Activated T-cell treated with anti-CD3 and anti-CD28 coated beads, Interleukin-2, amount 50 U/mL, for 4 hours (primary cell): ENCODE results near the gene EDA2R. TPM values are rescaled to one million over a fixed set of nuclear protein-coding genes. Genes with fewer than 3 reads are reported as not detected.

Experiments used
- ATAC-seq, 2 donors: fragments of 200-7000 bp; cut with Tn5 transposase; one replicate each; pipeline ENCODE4 v1.10.0; 2021
- DNase-seq: peaks from one replicate; pipeline ENCODE4 v3.0.0-alpha.2; 2020
- H3K27me3 Mint-ChIP-seq: one replicate; pipeline ENCODE4 v1.8.0; 2021; ENCODE audit warnings: low read depth, mixed read lengths
- H3K36me3 Mint-ChIP-seq: one replicate; pipeline ENCODE4 v1.8.0; 2022; ENCODE audit warnings: mixed read lengths; ENCODE audit not compliant: insufficient read depth
- H3K4me1 Mint-ChIP-seq: one replicate; pipeline ENCODE4 v1.8.0; 2021; ENCODE audit warnings: low read depth, mixed read lengths
- H3K4me3 Mint-ChIP-seq: one replicate; pipeline ENCODE4 v1.8.0; 2021; ENCODE audit warnings: mild to moderate bottlenecking, moderate library complexity, mixed read lengths
- H3K9me3 Mint-ChIP-seq: one replicate; pipeline ENCODE4 v1.8.0; 2021; ENCODE audit warnings: mixed read lengths
- total RNA-seq, 3 donors: library from RNA; stranded (reverse); gene quantifications; one replicate each; pipeline ENCODE4 v1.2.1, GENCODE V29; 2021

The EDA2R gene
- total RNA-seq, 3 donors from 2014 or later: 0.18 to 0.34 (median 0.19) TPM

- H3K4me1 Mint-ChIP-seq: no peaks in the 10 kb centered on the region
- no peaks in the 10 kb centered on the region for H3K36me3 Mint-ChIP-seq
- ATAC-seq (no peak), DNase-seq (no peak)
- no peaks in the 10 kb centered on the region for H3K9me3 Mint-ChIP-seq
- no peaks in the 10 kb centered on the region for H3K27me3 Mint-ChIP-seq
- no peak overlapping the region for H3K4me3 Mint-ChIP-seq
Measured at GRCh38 chrX:66625525-66625924, 13.4 kb downstream of the EDA2R start.

- Mint-ChIP-seq H3K36me3 (no peaks in the 10 kb centered on the region), H3K4me1 (no peaks in the 10 kb centered on the region), H3K9me3 (no peaks in the 10 kb centered on the region), H3K4me3 (no peak overlapping the region), H3K27me3 (no peaks in the 10 kb centered on the region)
- no peak for DNase-seq
- ATAC-seq: no peak
Measured at GRCh38 chrX:66622209-66622608, 16.7 kb downstream of the EDA2R start.

GRCh38 chrX:66616944-66617343 is 21.9 kb downstream of the EDA2R start:
- ATAC-seq (no peak), DNase-seq (no peak)
- Mint-ChIP-seq H3K4me3 (no peak overlapping the region), H3K4me1 (no peaks in the 10 kb centered on the region), H3K36me3 (no peaks in the 10 kb centered on the region), H3K9me3 (no peaks in the 10 kb centered on the region), H3K27me3 (no peaks in the 10 kb centered on the region)

GRCh38 chrX:66602381-66602938 is 36.4 kb downstream of the EDA2R start:
- ATAC-seq (no peak), DNase-seq (no peak)
- Mint-ChIP-seq H3K9me3 (peaks cover 4% of the 10 kb centered on the region), H3K4me1 (no peaks in the 10 kb centered on the region), H3K4me3 (no peak overlapping the region), H3K27me3 (no peaks in the 10 kb centered on the region), H3K36me3 (no peaks in the 10 kb centered on the region)

- H3K36me3 Mint-ChIP-seq: no peaks in the 10 kb centered on the region
- no peaks in the 10 kb centered on the region for H3K4me1 Mint-ChIP-seq
- ATAC-seq (no peak), DNase-seq (no peak)
- H3K9me3 Mint-ChIP-seq: no peaks in the 10 kb centered on the region
- no peak overlapping the region for H3K4me3 Mint-ChIP-seq
- no peaks in the 10 kb centered on the region for H3K27me3 Mint-ChIP-seq
Measured at GRCh38 chrX:66601522-66601921, 37.4 kb downstream of the EDA2R start.

- Mint-ChIP-seq H3K4me1 (no peaks in the 10 kb centered on the region), H3K27me3 (no peaks in the 10 kb centered on the region), H3K4me3 (no peak overlapping the region), H3K36me3 (no peaks in the 10 kb centered on the region), H3K9me3 (peaks cover 9% of the 10 kb centered on the region)
- ATAC-seq (no peak), DNase-seq (no peak)
Measured at GRCh38 chrX:66579219-66579618, 59.7 kb downstream of the EDA2R start.

GRCh38 chrX:66553973-66554372 is 84.9 kb downstream of the EDA2R start:
- Mint-ChIP-seq H3K27me3 (no peaks in the 10 kb centered on the region), H3K4me3 (no peak overlapping the region), H3K36me3 (no peaks in the 10 kb centered on the region), H3K9me3 (peaks cover 6% of the 10 kb centered on the region), H3K4me1 (no peaks in the 10 kb centered on the region)
- DNase-seq (no peak), ATAC-seq (no peak)

GRCh38 chrX:66547847-66548369 is 91.0 kb downstream of the EDA2R start:
- no peak overlapping the region for H3K4me3 Mint-ChIP-seq
- H3K36me3 Mint-ChIP-seq: no peaks in the 10 kb centered on the region
- no peaks in the 10 kb centered on the region for H3K4me1 Mint-ChIP-seq
- DNase-seq (no peak), ATAC-seq (no peak)
- no peaks in the 10 kb centered on the region for H3K9me3 Mint-ChIP-seq
- no peaks in the 10 kb centered on the region for H3K27me3 Mint-ChIP-seq
